Activated CD4-positive, alpha-beta T cell treated with anti-CD3 and anti-CD28 coated beads for 48 hours (primary cell): ENCODE data around the gene SERINC2.
"Not testable (repeated sequence)": the region's sequence is repeated elsewhere in the genome, so short reads cannot be mapped to it uniquely, and the experiment has no call there.

ENCODE experiments used
- DNase-seq: peaks from one replicate; pipeline ENCODE4 v3.0.0-alpha.2; 2020

The SERINC2 gene

GRCh38 chr1:31473508-31473907, 60.5 kb downstream of the SERINC2 start:
- not testable (repeated sequence) for DNase-seq

DNA sequence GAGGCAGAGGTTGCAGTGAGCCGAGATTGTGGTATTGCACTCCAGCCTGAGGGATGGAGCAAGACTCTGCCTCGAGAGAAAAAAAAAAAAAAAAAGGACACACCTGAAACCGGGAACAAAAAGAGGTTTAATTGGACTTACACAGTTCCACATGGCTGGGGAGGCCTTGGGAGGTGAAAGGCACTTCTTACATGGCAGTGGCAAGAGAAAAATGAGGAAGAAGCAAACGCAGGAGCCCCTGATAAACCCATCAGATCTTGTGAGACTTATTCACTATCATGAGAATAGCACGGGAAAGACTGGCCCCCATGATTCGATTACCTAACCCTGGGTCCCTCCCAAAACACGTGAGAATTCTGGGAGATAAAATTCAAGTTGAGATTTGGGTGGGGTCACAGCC, 61.6 kb downstream of the SERINC2 start:
- not testable (repeated sequence) for DNase-seq

GRCh38 chr1:31476891-31477846, 64.2 kb downstream of the SERINC2 start:
- no peak for DNase-seq

- DNase-seq, result no peak
These were observed 65.2 kb downstream of the SERINC2 start for GRCh38 chr1:31478167-31478566.

- DNase-seq, result no peak
These were observed 66.8 kb downstream of the SERINC2 start for GRCh38 chr1:31479811-31480210.

- not testable (repeated sequence) for DNase-seq
These were observed 67.4 kb downstream of the SERINC2 start for GRCh38 chr1:31480426-31480825.

- DNase-seq, result no peak
These were observed 69.5 kb downstream of the SERINC2 start for GRCh38 chr1:31482482-31483011.

- no peak for DNase-seq
These were observed 70.3 kb downstream of the SERINC2 start for GRCh38 chr1:31483012-31483946.
